ENCODE data around the gene TMPRSS6. TPM values are rescaled to one million over a fixed set of nuclear protein-coding genes. Genes with fewer than 3 reads are reported as not detected.

TMPRSS6 gene
- polyA plus RNA-seq, 1 experiment: not detected

DNA sequence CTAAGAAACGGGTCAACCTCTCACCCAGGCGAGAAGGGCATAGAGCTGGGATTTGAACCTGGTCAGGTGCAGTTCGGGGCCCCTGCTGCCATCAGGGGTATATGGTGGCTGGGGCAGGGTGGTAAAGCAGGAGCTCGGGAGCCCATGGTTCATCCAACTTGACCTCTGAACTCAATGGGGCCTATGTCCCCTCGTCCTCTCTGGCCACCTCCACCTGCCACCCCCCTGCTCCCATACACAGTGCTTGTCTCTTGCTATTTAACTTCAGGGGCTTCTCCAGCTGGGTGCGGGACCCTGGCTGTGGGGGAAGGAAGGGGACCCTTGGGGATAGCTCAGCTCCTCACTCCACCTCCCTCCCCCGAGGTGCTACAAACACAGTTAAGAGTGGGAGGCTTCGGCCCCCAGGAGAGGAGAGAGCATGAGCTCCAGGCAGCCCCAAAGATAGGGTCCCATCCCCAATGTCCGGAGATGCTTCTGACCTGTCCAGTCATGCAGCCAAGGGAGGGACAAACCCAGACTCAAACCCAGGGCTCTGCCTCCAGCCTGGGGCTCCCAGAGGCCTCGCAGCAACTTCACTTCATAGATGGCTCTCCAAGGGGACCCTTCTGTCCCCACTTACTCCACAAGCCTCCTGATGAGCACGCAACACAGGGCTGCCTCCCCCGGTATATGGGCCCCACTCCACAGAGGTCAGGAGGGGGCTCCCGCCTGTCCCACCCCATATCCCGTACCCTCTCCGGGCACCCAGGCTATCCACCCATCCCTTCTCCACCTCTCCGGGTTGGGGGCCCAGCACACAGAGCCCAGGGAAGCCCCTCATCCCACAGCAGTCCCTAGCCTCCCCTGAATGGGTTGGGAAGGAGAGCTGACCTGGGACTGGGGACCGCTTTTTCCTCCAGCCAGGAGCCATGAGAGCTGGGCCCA, 39.5 kb upstream of the TMPRSS6 start:
- DNase-seq (ENCODE audit: low read depth): no peak
- Histone ChIP-seq H3K27me3 (ENCODE audit: control insufficient read depth, insufficient read depth, low read length) (peaks cover 6% of the 10 kb centered on the region), H3K4me3 (ENCODE audit: low read depth, low read length) (no peak overlapping the region), H3K36me3 (ENCODE audit: control insufficient read depth, insufficient read depth, low read length) (no peaks in the 10 kb centered on the region)
- ChIA-PET POLR2A (no interaction called here), CTCF (interaction anchor here (1.1 kb wide), 1 partner anchor 50 kb away, joined by 3 read pairs; no protein-coding TSS in a partner anchor)
- TF ChIP-seq, protein P1, sequence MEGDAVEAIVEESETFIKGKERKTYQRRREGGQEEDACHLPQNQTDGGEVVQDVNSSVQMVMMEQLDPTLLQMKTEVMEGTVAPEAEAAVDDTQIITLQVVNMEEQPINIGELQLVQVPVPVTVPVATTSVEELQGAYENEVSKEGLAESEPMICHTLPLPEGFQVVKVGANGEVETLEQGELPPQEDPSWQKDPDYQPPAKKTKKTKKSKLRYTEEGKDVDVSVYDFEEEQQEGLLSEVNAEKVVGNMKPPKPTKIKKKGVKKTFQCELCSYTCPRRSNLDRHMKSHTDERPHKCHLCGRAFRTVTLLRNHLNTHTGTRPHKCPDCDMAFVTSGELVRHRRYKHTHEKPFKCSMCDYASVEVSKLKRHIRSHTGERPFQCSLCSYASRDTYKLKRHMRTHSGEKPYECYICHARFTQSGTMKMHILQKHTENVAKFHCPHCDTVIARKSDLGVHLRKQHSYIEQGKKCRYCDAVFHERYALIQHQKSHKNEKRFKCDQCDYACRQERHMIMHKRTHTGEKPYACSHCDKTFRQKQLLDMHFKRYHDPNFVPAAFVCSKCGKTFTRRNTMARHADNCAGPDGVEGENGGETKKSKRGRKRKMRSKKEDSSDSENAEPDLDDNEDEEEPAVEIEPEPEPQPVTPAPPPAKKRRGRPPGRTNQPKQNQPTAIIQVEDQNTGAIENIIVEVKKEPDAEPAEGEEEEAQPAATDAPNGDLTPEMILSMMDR (IDR thresholded peaks at IDR 0.05; ENCODE audit: insufficient read depth, low read depth, low read length): no peak

DNA sequence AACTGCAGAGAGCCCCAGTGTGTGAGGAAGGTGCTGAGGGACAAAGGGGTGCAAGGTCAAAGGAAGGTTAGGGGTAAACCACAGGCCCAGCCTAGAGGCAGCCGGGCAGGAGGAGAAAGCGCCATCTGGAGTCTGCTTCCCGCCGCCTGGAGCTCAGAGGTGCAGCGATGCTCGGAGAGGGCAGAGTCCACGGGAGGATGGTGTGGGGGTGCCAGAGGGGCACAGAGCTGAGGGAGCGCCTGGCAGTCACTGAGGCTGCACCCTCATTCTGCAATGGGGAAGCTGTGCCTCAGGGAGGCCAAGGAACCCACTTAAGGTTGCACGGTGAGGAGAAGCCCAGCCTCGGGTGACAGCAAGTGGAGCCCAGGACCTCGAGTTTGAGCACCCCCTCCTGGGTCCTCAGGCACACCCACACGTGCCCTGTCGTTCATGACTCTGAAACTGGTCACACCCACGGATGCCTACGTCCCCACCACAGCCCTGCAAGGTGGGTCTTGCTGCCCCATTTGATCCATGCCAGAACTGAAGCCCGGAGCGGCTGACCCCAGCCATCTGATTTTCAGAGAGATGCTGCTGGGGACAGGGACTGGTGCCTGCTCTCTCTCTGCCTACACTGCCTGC, 38.6 kb upstream of the TMPRSS6 start:
- POLR2A ChIA-PET: no interaction called here
- no peak for DNase-seq (ENCODE audit: low read depth)

DNA sequence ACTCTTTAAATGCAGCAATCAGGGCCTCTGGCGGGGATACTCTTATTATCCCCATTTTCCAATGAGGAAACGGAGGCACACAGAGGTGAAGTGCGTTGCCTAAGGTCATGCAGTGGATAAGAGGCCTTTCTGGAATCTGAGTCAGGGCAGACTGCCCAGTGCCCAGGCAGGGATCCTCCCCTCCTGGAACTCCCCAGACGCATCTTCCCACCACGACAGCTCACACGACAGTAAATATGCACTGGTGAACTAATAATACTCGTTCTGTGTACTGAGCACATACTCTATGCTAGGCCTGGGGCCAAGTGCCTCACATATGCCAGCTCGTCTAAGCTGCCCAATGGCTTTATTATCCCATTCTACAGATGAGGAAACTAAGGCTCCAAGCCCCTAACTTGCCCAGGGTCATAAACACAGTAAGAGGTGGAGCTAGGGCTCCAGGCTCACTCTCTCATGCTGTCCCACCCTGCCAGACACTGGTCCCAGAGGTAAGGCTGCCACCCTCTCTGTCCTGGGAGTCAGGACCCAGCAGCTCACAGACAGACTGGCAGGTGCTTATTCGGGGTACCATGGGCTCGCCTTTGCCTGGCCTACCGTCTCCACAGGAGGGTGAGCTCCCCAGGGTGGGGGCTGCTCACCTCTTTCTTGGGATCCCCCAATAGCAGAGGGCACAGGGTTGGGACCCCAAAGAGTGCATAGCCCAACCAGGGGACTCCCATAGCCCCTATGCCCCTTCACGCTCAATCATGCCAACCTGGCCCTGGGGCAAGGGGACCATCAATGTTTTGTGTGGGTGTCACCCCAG, 37.9 kb upstream of the TMPRSS6 start:
- TF ChIP-seq, protein P1 (IDR thresholded peaks at IDR 0.05; ENCODE audit: insufficient read depth, low read depth, low read length): no peak
- no peaks in the 10 kb centered on the region for H3K36me3 ChIP-seq (ENCODE audit: control insufficient read depth, insufficient read depth, low read length)
- ChIA-PET CTCF (no interaction called here), POLR2A (no interaction called here)
- H3K27me3 ChIP-seq (ENCODE audit: control insufficient read depth, insufficient read depth, low read length): peaks cover 7% of the 10 kb centered on the region
- no peak for DNase-seq (ENCODE audit: low read depth)
- no peak overlapping the region for H3K4me3 ChIP-seq (ENCODE audit: low read depth, low read length)

More for the DNA sequence above, 38.6 kb upstream of the TMPRSS6 start:
- CTCF ChIA-PET: no interaction called here
- peaks cover 6% of the 10 kb centered on the region for H3K27me3 ChIP-seq (ENCODE audit: control insufficient read depth, insufficient read depth, low read length)
- TF ChIP-seq, protein P1 (IDR thresholded peaks at IDR 0.05; ENCODE audit: insufficient read depth, low read depth, low read length): no peak
- H3K36me3 ChIP-seq (ENCODE audit: control insufficient read depth, insufficient read depth, low read length): no peaks in the 10 kb centered on the region
- no peak overlapping the region for H3K4me3 ChIP-seq (ENCODE audit: low read depth, low read length)

DNA sequence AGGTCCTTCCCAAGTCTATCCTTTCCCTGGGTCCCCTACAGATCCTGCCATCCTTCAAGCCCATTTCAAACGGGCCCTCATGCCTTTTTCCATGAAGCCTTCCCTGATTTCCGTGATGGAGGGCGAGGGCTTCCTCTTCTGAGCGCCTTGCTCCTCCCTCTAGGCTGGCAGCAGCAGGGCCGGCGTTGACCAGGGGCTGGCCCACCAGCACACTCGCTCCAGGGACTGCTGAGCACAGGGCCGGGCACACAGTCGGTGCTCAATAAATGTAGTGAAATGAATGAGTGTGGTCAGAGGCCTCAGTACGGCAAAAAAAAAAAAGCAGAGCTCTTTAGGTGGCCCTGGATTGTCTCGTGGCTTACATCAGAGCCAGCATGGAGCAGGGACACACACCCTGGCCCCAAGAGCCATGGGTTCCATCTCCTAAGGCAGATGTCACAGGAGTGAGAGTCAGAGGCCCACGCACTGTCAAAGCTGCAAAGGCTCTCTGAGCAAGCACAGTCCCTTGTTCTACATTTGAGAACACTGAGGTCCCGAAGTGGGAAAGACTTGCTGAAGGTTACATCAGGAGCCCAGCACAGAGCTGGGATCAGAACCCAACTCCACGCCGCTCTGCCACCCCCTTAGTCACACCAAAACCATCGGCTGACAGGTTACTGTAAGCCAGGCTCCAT, 37.1 kb upstream of the TMPRSS6 start:
- ChIA-PET CTCF (no interaction called here), POLR2A (no interaction called here)
- Histone ChIP-seq H3K36me3 (ENCODE audit: control insufficient read depth, insufficient read depth, low read length) (no peaks in the 10 kb centered on the region), H3K27me3 (ENCODE audit: control insufficient read depth, insufficient read depth, low read length) (peaks cover 8% of the 10 kb centered on the region), H3K4me3 (ENCODE audit: low read depth, low read length) (no peak overlapping the region)
- TF ChIP-seq, protein P1 (IDR thresholded peaks at IDR 0.05; ENCODE audit: insufficient read depth, low read depth, low read length): no peak
- no peak for DNase-seq (ENCODE audit: low read depth)

All from BJ (cell line).